HG03159 (cell line): ENCODE results near the gene ATP1A1.

Experiments
- ATAC-seq: cut with Tn5 transposase; IDR thresholded peaks from one replicate; pipeline ENCODE4 v1.9.1; 2021; ENCODE audit warnings: mild to moderate bottlenecking, moderate library complexity; ENCODE audit not compliant: unreplicated experiment

The ATP1A1 gene

GRCh38 chr1:116343019-116343418 lies 30.0 kb upstream of the ATP1A1 start:
- no peak for ATAC-seq

- ATAC-seq, result no peak
Measured at GRCh38 chr1:116345011-116345410, 28.0 kb upstream of the ATP1A1 start.

- ATAC-seq, result no peak
Measured at GRCh38 chr1:116345843-116346242, 27.2 kb upstream of the ATP1A1 start.

DNA sequence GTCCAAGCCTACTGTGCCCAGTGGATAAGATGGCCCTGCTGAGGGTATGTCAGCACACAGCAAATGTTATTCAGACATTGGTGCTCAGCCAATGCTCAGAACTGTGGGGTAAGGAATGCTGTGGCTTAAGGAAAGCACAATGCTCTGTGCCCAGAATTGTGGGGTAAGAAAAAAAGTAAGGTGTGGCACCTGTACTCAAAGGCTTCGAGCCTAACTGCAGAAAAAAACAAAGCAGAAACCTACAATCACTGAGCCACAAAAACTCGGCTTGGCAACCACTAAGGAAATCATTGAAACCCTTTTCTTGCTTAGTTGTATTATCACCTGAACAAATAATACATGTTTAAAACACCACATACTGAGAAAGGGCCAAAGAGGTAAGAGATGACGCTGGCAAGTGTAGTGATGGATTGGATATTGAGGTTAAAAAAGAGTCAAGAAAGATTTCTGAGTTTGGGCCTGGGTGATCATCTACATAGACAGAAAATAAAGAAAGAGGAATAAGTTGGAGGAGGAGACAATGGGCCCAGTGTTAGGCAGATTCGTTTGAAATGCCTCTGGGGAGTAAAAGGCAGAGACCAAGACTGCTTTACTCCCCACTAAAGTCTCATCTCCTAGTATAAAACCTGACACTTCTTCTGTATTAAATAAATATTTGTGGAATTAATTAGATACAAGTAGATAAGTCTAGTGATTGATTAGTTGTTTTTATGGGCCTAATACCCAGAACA lies 25.9 kb upstream of the ATP1A1 start:
- no peak for ATAC-seq

GRCh38 chr1:116347696-116348095 lies 25.3 kb upstream of the ATP1A1 start:
- ATAC-seq, result no peak

GRCh38 chr1:116350097-116350645 lies 22.9 kb upstream of the ATP1A1 start:
- no peak for ATAC-seq

DNA sequence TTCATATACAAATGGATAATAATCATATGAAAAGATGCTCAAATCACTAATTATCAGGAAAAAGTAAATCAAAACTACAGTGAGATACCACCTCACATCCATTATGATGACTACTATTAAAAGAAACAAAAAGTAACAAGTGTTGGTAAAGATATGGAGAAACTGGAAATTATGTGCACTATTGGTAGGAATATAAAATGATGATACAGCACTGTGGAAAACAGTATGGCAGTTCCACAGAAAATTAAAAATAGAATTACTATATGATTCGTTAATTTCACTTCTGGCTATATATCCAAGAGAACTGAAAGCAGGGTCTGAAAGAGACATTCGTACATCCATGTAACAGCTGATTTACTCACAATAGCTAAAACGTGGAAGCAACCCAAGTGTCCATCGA lies 21.1 kb upstream of the ATP1A1 start:
- ATAC-seq, result no peak

DNA sequence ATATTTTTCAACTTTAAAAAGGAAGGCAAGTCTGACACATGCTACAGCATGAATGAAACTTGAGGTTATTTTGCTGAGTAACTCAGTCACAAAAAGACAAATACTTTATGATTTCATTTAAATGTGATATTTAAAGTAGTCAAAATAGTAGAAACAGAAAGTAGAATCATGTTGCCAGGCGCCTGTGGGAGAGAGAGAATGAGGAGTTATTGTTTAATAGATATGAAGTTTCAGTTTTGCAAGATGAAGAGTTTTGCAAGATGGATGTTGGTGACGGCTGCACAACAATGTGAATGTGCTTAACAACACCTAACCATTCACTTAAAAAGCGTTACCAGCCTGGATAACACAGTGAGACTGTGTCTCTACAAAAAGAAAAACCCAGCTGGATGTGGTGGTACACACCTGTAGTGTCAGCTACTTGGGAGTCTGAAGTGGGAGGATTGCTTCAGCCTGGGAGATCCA lies 20.7 kb upstream of the ATP1A1 start:
- peak; percentile 84 for ATAC-seq

DNA sequence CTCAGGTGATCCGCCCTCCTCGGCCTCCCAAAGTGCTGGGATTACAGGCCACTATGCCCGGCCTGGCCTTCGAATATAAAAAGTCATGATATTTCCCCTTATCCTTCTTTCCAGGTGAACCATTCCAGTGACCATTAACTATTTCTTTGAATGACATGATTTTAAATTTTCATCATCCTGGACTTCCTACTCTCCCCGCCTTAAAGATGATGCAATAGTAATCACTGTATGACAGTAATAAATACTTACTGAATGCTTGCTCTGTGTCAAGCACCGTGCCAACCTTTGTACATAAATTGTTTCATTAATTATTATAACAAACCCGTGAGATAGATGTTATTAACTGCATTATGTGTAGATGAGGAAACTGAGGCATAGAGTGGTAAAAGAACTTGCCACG lies 19.9 kb upstream of the ATP1A1 start:
- no peak for ATAC-seq

DNA sequence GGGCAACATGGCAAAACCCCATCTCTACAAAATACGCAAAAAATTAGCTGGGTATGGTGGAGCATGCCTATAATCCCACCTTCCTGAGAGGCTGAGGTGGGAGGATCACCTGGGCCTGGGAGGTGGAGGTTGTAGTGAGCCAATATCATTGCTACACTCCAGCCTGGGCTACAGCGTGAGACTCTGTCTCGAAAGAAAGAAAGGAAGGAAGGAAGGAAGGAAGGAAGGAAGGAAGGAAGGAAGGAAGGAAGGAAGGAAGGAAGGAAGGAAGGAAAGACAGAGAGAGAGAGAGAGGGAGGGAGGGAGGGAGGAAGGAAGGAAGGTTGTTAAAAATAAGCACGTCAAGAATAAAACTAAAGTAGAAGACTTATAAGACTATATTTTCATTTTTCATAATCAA lies 17.0 kb upstream of the ATP1A1 start:
- no peak for ATAC-seq

GRCh38 chr1:116356673-116357072 lies 16.4 kb upstream of the ATP1A1 start:
- ATAC-seq, result no peak

DNA sequence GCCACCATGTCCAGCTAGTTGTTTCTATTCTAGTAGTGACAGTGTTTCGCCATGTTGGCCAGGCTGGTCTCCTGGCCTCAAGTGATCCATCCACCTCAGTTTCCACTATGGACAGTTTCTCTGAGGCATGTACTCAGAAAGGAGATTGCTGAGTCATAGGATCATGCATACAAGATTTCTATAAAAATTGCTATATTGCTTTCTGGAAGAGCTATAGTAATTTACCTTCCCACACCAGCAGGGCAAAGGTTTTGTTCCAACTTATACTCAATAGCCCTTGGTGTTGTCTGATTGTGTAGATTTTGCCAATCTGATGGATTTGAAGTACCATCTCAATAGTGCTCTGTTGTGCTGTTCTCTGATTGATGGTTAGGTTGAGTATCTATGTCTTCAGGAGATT lies 15.6 kb upstream of the ATP1A1 start:
- no peak for ATAC-seq

- no peak for ATAC-seq
Measured at GRCh38 chr1:116359060-116359830, 13.8 kb upstream of the ATP1A1 start.

DNA sequence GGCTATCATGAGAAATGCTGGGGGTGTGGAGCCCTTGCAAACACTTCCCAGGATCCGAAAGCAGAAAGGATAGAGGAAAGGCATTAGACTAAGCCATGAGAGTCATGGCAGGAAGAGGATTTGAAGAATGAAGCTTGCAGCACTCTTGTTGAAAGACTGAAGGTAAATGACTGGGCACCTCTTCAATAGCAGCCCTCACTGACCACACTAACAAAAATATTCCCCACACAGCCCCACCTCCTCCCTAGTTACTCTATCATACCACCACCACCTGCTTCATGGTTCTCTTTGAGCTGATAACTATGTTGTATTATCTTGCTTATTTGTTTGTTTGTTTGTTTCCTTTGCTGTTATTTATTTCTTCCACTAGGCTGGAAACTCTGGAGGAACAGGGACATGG lies 13.2 kb upstream of the ATP1A1 start:
- no peak for ATAC-seq

GRCh38 chr1:116360429-116361173 lies 12.4 kb upstream of the ATP1A1 start:
- ATAC-seq, result no peak

DNA sequence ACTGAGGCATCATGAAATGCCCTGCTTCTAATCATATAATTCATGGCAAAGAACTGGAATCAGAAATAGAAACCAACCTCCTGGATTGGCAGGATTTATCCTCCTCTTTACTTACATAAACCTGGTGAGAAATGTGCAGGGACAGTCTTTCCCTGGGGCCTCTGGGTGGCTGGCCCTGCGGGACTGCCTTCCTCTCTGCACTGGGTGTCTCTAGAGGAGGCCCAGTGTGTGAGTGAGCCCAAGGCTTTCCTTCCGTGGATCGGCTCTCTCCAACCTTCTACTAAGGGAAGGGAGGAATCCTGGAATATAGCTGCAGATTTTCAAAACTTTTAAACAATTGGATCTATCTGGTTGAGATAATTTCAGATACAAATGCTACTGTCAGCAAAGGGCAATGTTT lies 11.4 kb upstream of the ATP1A1 start:
- no peak for ATAC-seq

- no peak for ATAC-seq
Measured at GRCh38 chr1:116362050-116362449, 11.0 kb upstream of the ATP1A1 start.

DNA sequence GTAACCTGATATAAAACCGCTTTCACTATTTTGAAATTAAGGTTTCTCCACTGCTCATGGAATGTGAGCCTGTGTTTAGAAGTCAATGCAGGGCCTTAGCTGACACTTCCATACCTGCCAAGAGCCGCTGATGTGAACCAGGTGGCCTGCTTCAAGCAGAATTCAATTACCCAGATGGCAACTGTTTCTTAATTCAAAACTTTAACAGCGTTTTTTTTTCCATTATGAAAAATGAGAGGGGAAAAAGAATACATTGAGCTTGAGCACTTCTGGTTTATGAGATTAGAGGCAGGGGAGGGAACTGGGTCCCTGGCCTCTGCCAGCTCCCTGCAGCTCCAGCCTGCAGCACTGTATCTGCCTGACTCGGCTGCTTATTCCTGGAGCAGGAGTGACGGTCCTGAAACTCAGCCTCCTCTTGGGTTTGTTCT lies 7.7 kb upstream of the ATP1A1 start:
- ATAC-seq, result no peak

DNA sequence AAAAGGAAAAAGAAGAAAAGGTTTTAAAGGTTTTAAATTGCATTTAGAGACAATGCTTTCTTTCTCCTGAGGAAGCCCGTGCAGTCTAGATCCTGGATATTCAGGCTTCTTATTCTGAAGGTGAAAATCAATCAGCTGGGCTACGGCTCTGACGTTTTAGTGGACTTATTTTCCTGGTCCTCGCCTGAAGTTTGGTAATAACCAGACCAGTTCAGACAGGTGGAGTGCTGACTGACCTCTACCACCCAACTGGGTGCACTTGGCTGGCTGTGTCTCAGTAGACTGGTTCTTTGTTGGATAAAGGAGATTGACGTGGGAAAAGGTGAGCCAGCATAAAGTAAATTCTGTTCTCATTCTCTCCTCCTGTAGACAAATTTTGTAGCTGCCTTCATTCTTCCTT lies 7.2 kb upstream of the ATP1A1 start:
- no peak for ATAC-seq

GRCh38 chr1:116367256-116367945 lies 5.6 kb upstream of the ATP1A1 start:
- no peak for ATAC-seq

- no peak for ATAC-seq
Measured at GRCh38 chr1:116368241-116368640, 4.8 kb upstream of the ATP1A1 start.
